Measurements from ENCODE around the gene GOPC. TPM values are rescaled to one million over a fixed set of nuclear protein-coding genes. Genes with fewer than 3 reads are reported as not detected.

The GOPC gene
- total RNA-seq, 1 experiment from 2014 or later: 33.5 TPM

DNA sequence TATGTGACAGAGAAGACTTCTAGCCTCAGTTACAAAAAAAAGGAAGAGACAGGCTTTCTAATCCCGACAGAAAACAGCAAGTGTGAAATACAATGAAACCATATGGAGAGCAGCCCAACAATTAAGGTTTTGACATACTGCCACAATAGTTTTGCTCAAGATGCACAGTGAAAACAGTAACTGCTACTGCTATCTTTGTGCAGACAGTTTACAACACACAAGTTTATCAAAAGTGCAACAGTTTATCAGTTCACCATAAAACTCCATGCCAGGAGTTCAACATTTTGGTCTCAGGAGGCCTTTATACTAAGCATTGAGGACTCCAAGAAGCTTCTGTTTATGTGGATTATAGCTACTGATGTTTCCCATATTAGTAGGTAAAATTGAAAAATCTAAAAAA, 37.6 kb downstream of the GOPC start:
- no peak overlapping the region for H3K4me3 Mint-ChIP-seq (ENCODE audit: low read depth, unreplicated experiment)
- peaks cover 13% of the 10 kb centered on the region for H3K36me3 Mint-ChIP-seq (ENCODE audit: insufficient read depth, unreplicated experiment)

DNA sequence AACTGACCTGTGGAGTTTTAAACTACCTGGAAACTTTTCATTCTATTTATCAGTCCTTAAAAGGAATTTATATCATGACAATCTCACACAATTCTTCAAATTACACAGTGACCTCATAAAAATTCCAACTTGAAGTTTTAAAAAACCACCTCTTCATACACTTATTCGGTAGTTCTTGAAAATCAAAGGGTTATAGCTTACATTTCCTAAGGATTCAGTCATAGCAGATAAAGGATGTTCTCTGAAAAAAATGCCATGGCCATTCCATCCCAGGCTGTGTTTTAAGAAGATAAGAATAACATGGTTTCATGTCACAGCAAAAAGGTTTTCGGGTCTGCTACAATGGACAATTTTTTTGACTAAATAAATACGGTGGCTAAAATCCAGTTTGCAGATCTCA, 41.2 kb downstream of the GOPC start:
- H3K27ac Mint-ChIP-seq (ENCODE audit: unreplicated experiment): no peak overlapping the region
- no peak for DNase-seq
- H3K9me3 Mint-ChIP-seq (ENCODE audit: low read depth, unreplicated experiment): no peaks in the 10 kb centered on the region
- no peak overlapping the region for H3K4me3 Mint-ChIP-seq (ENCODE audit: low read depth, unreplicated experiment)
- H3K4me1 Mint-ChIP-seq (ENCODE audit: low read depth, unreplicated experiment): no peaks in the 10 kb centered on the region
- no peaks in the 10 kb centered on the region for H3K27me3 Mint-ChIP-seq (ENCODE audit: unreplicated experiment)
- TF ChIP-seq, protein P1, sequence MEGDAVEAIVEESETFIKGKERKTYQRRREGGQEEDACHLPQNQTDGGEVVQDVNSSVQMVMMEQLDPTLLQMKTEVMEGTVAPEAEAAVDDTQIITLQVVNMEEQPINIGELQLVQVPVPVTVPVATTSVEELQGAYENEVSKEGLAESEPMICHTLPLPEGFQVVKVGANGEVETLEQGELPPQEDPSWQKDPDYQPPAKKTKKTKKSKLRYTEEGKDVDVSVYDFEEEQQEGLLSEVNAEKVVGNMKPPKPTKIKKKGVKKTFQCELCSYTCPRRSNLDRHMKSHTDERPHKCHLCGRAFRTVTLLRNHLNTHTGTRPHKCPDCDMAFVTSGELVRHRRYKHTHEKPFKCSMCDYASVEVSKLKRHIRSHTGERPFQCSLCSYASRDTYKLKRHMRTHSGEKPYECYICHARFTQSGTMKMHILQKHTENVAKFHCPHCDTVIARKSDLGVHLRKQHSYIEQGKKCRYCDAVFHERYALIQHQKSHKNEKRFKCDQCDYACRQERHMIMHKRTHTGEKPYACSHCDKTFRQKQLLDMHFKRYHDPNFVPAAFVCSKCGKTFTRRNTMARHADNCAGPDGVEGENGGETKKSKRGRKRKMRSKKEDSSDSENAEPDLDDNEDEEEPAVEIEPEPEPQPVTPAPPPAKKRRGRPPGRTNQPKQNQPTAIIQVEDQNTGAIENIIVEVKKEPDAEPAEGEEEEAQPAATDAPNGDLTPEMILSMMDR (IDR thresholded peaks at IDR 0.05; ENCODE audit: unreplicated experiment): no peak
- CTCF ChIA-PET: no interaction called here
- peaks cover 19% of the 10 kb centered on the region for H3K36me3 Mint-ChIP-seq (ENCODE audit: insufficient read depth, unreplicated experiment)
- intact Hi-C loops (cut with micrococcal nuclease; ENCODE audit: unreplicated experiment): no loop called here
- BruUV-seq (replicated peaks): no TSS peak

More for the DNA sequence above, 37.6 kb downstream of the GOPC start:
- Mint-ChIP-seq H3K27ac (ENCODE audit: unreplicated experiment) (no peak overlapping the region), H3K9me3 (ENCODE audit: low read depth, unreplicated experiment) (no peaks in the 10 kb centered on the region), H3K4me1 (ENCODE audit: low read depth, unreplicated experiment) (no peaks in the 10 kb centered on the region), H3K27me3 (ENCODE audit: unreplicated experiment) (no peaks in the 10 kb centered on the region)
- TF ChIP-seq, protein P1 (IDR thresholded peaks at IDR 0.05; ENCODE audit: unreplicated experiment): no peak
- CTCF ChIA-PET: interaction anchor here (1.0 kb wide), 1 partner anchor 70 kb away, joined by 3 read pairs; no protein-coding TSS in a partner anchor
- no TSS peak for BruUV-seq (replicated peaks)
- intact Hi-C loops (cut with micrococcal nuclease; ENCODE audit: unreplicated experiment): no loop called here
- no peak for DNase-seq

DNA sequence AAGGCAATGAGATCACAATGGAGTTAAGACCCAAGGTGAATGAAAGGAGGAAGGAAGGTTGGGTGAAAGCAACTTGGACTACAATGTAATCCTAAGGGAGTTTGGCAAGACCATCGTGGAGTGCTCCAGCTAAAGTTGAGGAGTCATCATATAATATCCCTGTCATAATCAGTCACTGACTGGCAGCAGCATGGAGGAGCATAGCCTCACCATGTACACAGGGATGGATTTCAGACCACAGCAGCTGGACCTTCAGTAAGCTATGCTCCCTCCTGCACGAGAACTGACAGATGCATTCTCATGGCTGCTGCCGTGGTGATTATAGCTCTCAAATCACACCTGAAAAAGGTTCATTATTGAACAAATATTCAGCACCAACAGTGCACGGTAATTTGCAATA, 43.0 kb downstream of the GOPC start:
- H3K27ac Mint-ChIP-seq (ENCODE audit: unreplicated experiment): peak overlapping the region; percentile 81
- peaks cover 19% of the 10 kb centered on the region for H3K36me3 Mint-ChIP-seq (ENCODE audit: insufficient read depth, unreplicated experiment)
- TF ChIP-seq, protein P1 (IDR thresholded peaks at IDR 0.05; ENCODE audit: unreplicated experiment): no peak
- CTCF ChIA-PET: no interaction called here
- intact Hi-C loops (cut with micrococcal nuclease; ENCODE audit: unreplicated experiment): no loop called here
- no peak overlapping the region for H3K4me3 Mint-ChIP-seq (ENCODE audit: low read depth, unreplicated experiment)
- H3K27me3 Mint-ChIP-seq (ENCODE audit: unreplicated experiment): no peaks in the 10 kb centered on the region
- DNase-seq: no peak
- H3K9me3 Mint-ChIP-seq (ENCODE audit: low read depth, unreplicated experiment): no peaks in the 10 kb centered on the region
- BruUV-seq (replicated peaks): no TSS peak
- H3K4me1 Mint-ChIP-seq (ENCODE audit: low read depth, unreplicated experiment): no peaks in the 10 kb centered on the region

DNA sequence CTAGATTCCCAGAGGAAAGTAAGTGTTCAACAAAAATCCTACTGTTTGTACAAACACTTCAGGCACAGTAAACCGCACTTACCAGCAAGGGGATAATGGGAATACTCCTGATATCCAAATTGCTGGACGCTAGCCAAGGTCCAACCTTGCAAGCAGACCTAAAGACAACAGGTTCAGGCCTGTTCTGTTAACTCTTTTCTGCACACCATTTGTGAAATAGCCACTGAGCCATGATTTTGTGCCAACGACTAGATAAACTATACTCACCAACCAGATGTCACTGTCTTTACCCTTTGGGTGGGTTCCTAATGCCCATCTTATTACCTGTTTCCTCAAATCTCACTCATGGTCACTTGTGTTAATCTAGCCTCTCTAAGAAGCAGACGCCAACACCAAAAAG, 43.5 kb downstream of the GOPC start:
- no TSS peak for BruUV-seq (replicated peaks)
- CTCF ChIA-PET: no interaction called here
- DNase-seq: no peak
- Mint-ChIP-seq H3K27ac (ENCODE audit: unreplicated experiment) (peak overlapping the region; percentile 81), H3K36me3 (ENCODE audit: insufficient read depth, unreplicated experiment) (peaks cover 19% of the 10 kb centered on the region), H3K27me3 (ENCODE audit: unreplicated experiment) (no peaks in the 10 kb centered on the region), H3K4me3 (ENCODE audit: low read depth, unreplicated experiment) (no peak overlapping the region), H3K4me1 (ENCODE audit: low read depth, unreplicated experiment) (no peaks in the 10 kb centered on the region), H3K9me3 (ENCODE audit: low read depth, unreplicated experiment) (no peaks in the 10 kb centered on the region)
- TF ChIP-seq, protein P1 (IDR thresholded peaks at IDR 0.05; ENCODE audit: unreplicated experiment): no peak
- intact Hi-C loops (cut with micrococcal nuclease; ENCODE audit: unreplicated experiment): no loop called here

Data from Calu3 (cell line).